A673 (cell line): ENCODE measurements around the gene SLC25A26. TPM values are rescaled to one million over a fixed set of nuclear protein-coding genes. Genes with fewer than 3 reads are reported as not detected.

ENCODE experiments used
- BruUV-seq: library from RNA; stranded (reverse); fragments of 400-500 nt; replicated peaks from 2 replicates; lab custom pipeline; 2021; lab: Mats Ljungman, UMichigan
- CTCF ChIA-PET: fragments of 300-600 bp; sonication (Branson Sonifier 250); formaldehyde crosslinking; loops from one replicate; lab custom pipeline; 2022; ENCODE audit warnings: antibody characterized with exemption; lab: Charles Lee
- POLR2A ChIA-PET: fragments of 300-600 bp; sonication (Branson Sonifier 250); formaldehyde crosslinking; loops from one replicate; lab custom pipeline; 2022; ENCODE audit warnings: antibody characterized with exemption; ENCODE audit not compliant: low non-redundant PET; lab: Charles Lee
- DNase-seq: peaks from one replicate; pipeline ENCODE4 v3.0.0-alpha.2; 2015; ENCODE audit warnings: low spot score
- H3K27ac ChIP-seq: fragments of 200-600 bp; sonication (generic); 2 replicates; pipeline ENCODE4 v1.5.1; 2016; ENCODE audit warnings: mixed run types, low read depth, mild to moderate bottlenecking, mixed read lengths, antibody characterized with exemption, low read length; ENCODE audit not compliant: poor library complexity, severe bottlenecking
- H3K27me3 ChIP-seq: fragments of 200-600 bp; sonication (generic); replicated peaks from 2 replicates; pipeline ENCODE4 v1.6.1; 2017; ENCODE audit warnings: mixed run types, low read depth, mild to moderate bottlenecking, mixed read lengths, antibody characterized with exemption, low read length; ENCODE audit not compliant: insufficient read depth, poor library complexity
- H3K36me3 ChIP-seq: fragments of 200-600 bp; sonication (generic); 2 replicates; pipeline ENCODE4 v1.6.1; 2016; ENCODE audit warnings: mixed run types, mild to moderate bottlenecking, mixed read lengths, antibody characterized with exemption, low read length; ENCODE audit not compliant: insufficient read depth, poor library complexity, severe bottlenecking
- H3K4me1 ChIP-seq: fragments of 200-600 bp; sonication (generic); 2 replicates; pipeline ENCODE4 v1.6.1; 2017; ENCODE audit warnings: mixed run types, mild to moderate bottlenecking, mixed read lengths, antibody characterized with exemption, low read length; ENCODE audit not compliant: insufficient read depth, poor library complexity, severe bottlenecking
- H3K4me3 ChIP-seq: fragments of 200-600 bp; sonication (generic); 2 replicates; pipeline ENCODE4 v1.5.1; 2016; ENCODE audit warnings: low read depth, mixed run types, mild to moderate bottlenecking, mixed read lengths, low read length; ENCODE audit not compliant: poor library complexity, severe bottlenecking
- H3K9me3 ChIP-seq: fragments of 200-600 bp; sonication (generic); 2 replicates; pipeline ENCODE4 v1.6.1; 2016; ENCODE audit warnings: mixed run types, low read depth, mild to moderate bottlenecking, mixed read lengths, antibody characterized with exemption, low read length; ENCODE audit not compliant: poor library complexity, severe bottlenecking
- CTCF ChIP-seq: fragments of 300-800, 200-600 bp; sonication (generic); conservative IDR thresholded peaks from 2 replicates; pipeline ENCODE4 v1.5.1; 2017; ENCODE audit warnings: low read depth, mild to moderate bottlenecking, antibody characterized with exemption, low read length, moderate library complexity, mixed read lengths
- EZH2 ChIP-seq: fragments of 200-600 bp; sonication (generic); IDR thresholded peaks from 2 replicates; pipeline ENCODE4 v1.6.1; 2017; ENCODE audit warnings: borderline replicate concordance, low read depth, mild to moderate bottlenecking, mixed read lengths, antibody characterized with exemption, low read length; ENCODE audit not compliant: poor library complexity, severe bottlenecking
- intact Hi-C: fragments of 100-400 bp; cut with micrococcal nuclease; formaldehyde crosslinking; loops from one replicate; pipeline ENCODE4 v1.10.0; 2022; ENCODE audit not compliant: unreplicated experiment
- total RNA-seq: library from RNA; stranded (reverse); gene quantifications from 2 replicates; pipeline ENCODE4 v1.2.3, GENCODE V29; 2021

SLC25A26 gene
- total RNA-seq, 1 experiment from 2014 or later, result 8.9 TPM

- no peak overlapping the region for H3K4me3 ChIP-seq
- H3K9me3 ChIP-seq, result no peaks in the 10 kb centered on the region
- H3K27me3 ChIP-seq, result no peaks in the 10 kb centered on the region
- peaks cover 6% of the 10 kb centered on the region for H3K4me1 ChIP-seq
- peaks cover 3% of the 10 kb centered on the region for H3K36me3 ChIP-seq
- POLR2A ChIA-PET, result no interaction called here
- no TSS peak for BruUV-seq
- no peak overlapping the region for H3K27ac ChIP-seq
- CTCF ChIA-PET, result no interaction called here
- no peak for TF ChIP-seq CTCF
- no peak for TF ChIP-seq EZH2
- intact Hi-C loops, result no loop called here
- no peak for DNase-seq
These were observed 173.4 kb downstream of the SLC25A26 start for GRCh38 chr3:66394019-66394752.

GRCh38 chr3:66394753-66395249, 174.0 kb downstream of the SLC25A26 start:
- Histone ChIP-seq H3K4me1 (peaks cover 6% of the 10 kb centered on the region), H3K27me3 (no peaks in the 10 kb centered on the region), H3K27ac (no peak overlapping the region), H3K9me3 (no peaks in the 10 kb centered on the region), H3K36me3 (peaks cover 3% of the 10 kb centered on the region), H3K4me3 (no peak overlapping the region)
- POLR2A ChIA-PET, result no interaction called here
- CTCF ChIA-PET, result no interaction called here
- DNase-seq, result no peak
- TF ChIP-seq CTCF (no peak), EZH2 (no peak)
- no TSS peak for BruUV-seq
- intact Hi-C loops, result no loop called here

- BruUV-seq, result no TSS peak
- no peak for TF ChIP-seq EZH2
- no peak for TF ChIP-seq CTCF
- H3K27ac ChIP-seq, result no peak overlapping the region
- H3K4me3 ChIP-seq, result no peak overlapping the region
- DNase-seq, result no peak
- ChIA-PET POLR2A (no interaction called here), CTCF (no interaction called here)
- H3K36me3 ChIP-seq, result peaks cover 3% of the 10 kb centered on the region
- no peaks in the 10 kb centered on the region for H3K27me3 ChIP-seq
- peaks cover 6% of the 10 kb centered on the region for H3K4me1 ChIP-seq
- intact Hi-C loops, result no loop called here
- no peaks in the 10 kb centered on the region for H3K9me3 ChIP-seq
These were observed 174.8 kb downstream of the SLC25A26 start for GRCh38 chr3:66395635-66396034.
